ENCODE data around the gene TLCD1.

Gene TLCD1

GRCh38 chr17:28686296-28686695, 39.7 kb downstream of the TLCD1 start:
- peak; percentile 25 for DNase-seq (ENCODE audit: low spot score)

- no peak for DNase-seq (ENCODE audit: low spot score)
These were observed 40.7 kb downstream of the TLCD1 start for GRCh38 chr17:28685366-28685765.

- DNase-seq (ENCODE audit: low spot score), result peak; percentile 56
These were observed 41.1 kb downstream of the TLCD1 start for GRCh38 chr17:28684963-28685362.

GRCh38 chr17:28682655-28683054, 43.4 kb downstream of the TLCD1 start:
- no peak for DNase-seq (ENCODE audit: low spot score)

- DNase-seq (ENCODE audit: low spot score), result peak; percentile 14
These were observed 50.1 kb downstream of the TLCD1 start for GRCh38 chr17:28675980-28676379.

- no peak for DNase-seq (ENCODE audit: low spot score)
These were observed 50.5 kb downstream of the TLCD1 start for GRCh38 chr17:28675490-28675889.

Measured in cerebellar cortex (tissue), 1 donor.